ENCODE results near the gene TMEM132C. TPM values are rescaled to one million over a fixed set of nuclear protein-coding genes. Genes with fewer than 3 reads are reported as not detected.

Gene TMEM132C
- total and polyA plus RNA-seq, 2 donors (not counting 3 experiments of a cell fraction or from before 2014, with no cell fraction given) = not detected

GRCh38 chr12:128455851-128456250, 188.9 kb downstream of the TMEM132C start:
- Histone ChIP-seq H3K9me3 (replicated peaks; ENCODE audit: control insufficient read depth, insufficient read depth, low read length) (peaks cover 6% of the 10 kb centered on the region), H3K27ac (ENCODE audit: insufficient read depth, low read depth, low read length) (no peak overlapping the region), H4K20me1 (replicated peaks; ENCODE audit: control insufficient read depth, extremely low read depth, insufficient read depth, low read length) (no peaks in the 10 kb centered on the region), H3K27me3 (ENCODE audit: control insufficient read depth in 2 of 2, insufficient read depth in 2 of 2, low read length in 2 of 2) (no peaks in the 10 kb centered on the region), H3K9me1 (replicated peaks; ENCODE audit: control insufficient read depth, extremely low read depth, insufficient read depth, low read length) (no peaks in the 10 kb centered on the region), H2AFZ (ENCODE audit: low read depth, low read length) (no peak overlapping the region), H3K79me2 (ENCODE audit: control insufficient read depth, insufficient read depth, low read length) (no peaks in the 10 kb centered on the region), H3K4me2 (ENCODE audit: insufficient read depth, low read length) (no peak overlapping the region), H3K36me3 (ENCODE audit: control insufficient read depth in 2 of 2, extremely low read depth in 1 of 2, insufficient read depth in 2 of 2, low read length in 2 of 2) (no peaks in the 10 kb centered on the region), H3K4me3 (replicated peaks in 1 of 3; ENCODE audit: insufficient read depth in 1 of 3, low read depth in 1 of 3, low read length in 3 of 3) (no peak overlapping the region), H3K9ac (replicated peaks; ENCODE audit: extremely low read depth, insufficient read depth, low read length) (no peak overlapping the region), H3K4me1 (ENCODE audit: control insufficient read depth, extremely low read depth, insufficient read depth, low read length) (no peaks in the 10 kb centered on the region)
- BruUV-seq (replicated peaks) = no TSS peak
- ChIA-PET CTCF (no interaction called here), POLR2A (no interaction called here)
- intact Hi-C loops (cut with micrococcal nuclease) = no loop called here
- no peak for FAIRE-seq
- DNase-seq (ENCODE audit: low read depth, low spot score) = no peak
- no peak for TF ChIP-seq MYC (IDR thresholded peaks at IDR 0.05; ENCODE audit: low read depth, low read length)
- no peak for TF ChIP-seq MAX (IDR thresholded peaks at IDR 0.05; ENCODE audit: insufficient read depth, insufficient read length)
- no peak for TF ChIP-seq POLR2AphosphoS5 (IDR thresholded peaks at IDR 0.05; ENCODE audit: insufficient read depth, low read depth, low read length)
- TF ChIP-seq EZH2 (IDR thresholded peaks at IDR 0.05; ENCODE audit: borderline replicate concordance, low read depth, low read length, severe bottlenecking) = no peak
- no peak for TF ChIP-seq FOS (IDR thresholded peaks at IDR 0.05; ENCODE audit: borderline replicate concordance, insufficient read depth, low read length)
- TF ChIP-seq CTCF (IDR thresholded peaks at IDR 0.05; ENCODE audit: extremely low read depth in 1 of 2, insufficient read depth in 1 of 2, low read depth in 1 of 2, low read length in 2 of 2) = no peak
- no peak for TF ChIP-seq POLR2A (IDR thresholded peaks at IDR 0.05; ENCODE audit: low read depth, low read length)
- TF ChIP-seq JUN (IDR thresholded peaks at IDR 0.05; ENCODE audit: borderline replicate concordance, insufficient read depth, insufficient read length, low read depth) = no peak
- no peak for TF ChIP-seq GATA2 (IDR thresholded peaks at IDR 0.05; ENCODE audit: insufficient read depth, insufficient read length, low read depth, low read length)
- dilution Hi-C loops (cut with MboI; ENCODE audit: extremely low pct_ligation_motif_present, low sequenced_read_pairs) = no loop called here

Measured in endothelial cell of umbilical vein (primary cell).